IMR-90 (cell line): ENCODE data around the gene NWD2.

Source experiments
- BHLHE40 ChIP-seq: fragments of 150-350 bp; IDR thresholded peaks from 2 replicates; pipeline ENCODE4 v1.6.1; 2016; ENCODE audit warnings: mild to moderate bottlenecking, low read depth, low read length
- CEBPB ChIP-seq: IDR thresholded peaks from 2 replicates; pipeline ENCODE4 v1.6.1; 2012; ENCODE audit warnings: low read depth, low read length, improper control_type of control experiment
- CTCF ChIP-seq: conservative IDR thresholded peaks from 2 replicates; pipeline ENCODE4 v1.5.1; 2012; ENCODE audit warnings: mild to moderate bottlenecking, low read depth, low read length, improper control_type of control experiment
- ELK1 ChIP-seq: fragments of 150-350 bp; IDR thresholded peaks from 2 replicates; pipeline ENCODE4 v1.6.1; 2016; ENCODE audit warnings: low read depth, mild to moderate bottlenecking, low read length, moderate library complexity, borderline replicate concordance
- FOS ChIP-seq: fragments of 150-350 bp; IDR thresholded peaks from 2 replicates; pipeline ENCODE4 v1.6.1; 2016; ENCODE audit warnings: low read depth, low read length
- MAFK ChIP-seq: IDR thresholded peaks from 2 replicates; pipeline ENCODE4 v1.6.1; 2012; ENCODE audit warnings: low read depth, low read length, improper control_type of control experiment
- MAZ ChIP-seq: IDR thresholded peaks from 2 replicates; pipeline ENCODE4 v1.6.1; 2012; ENCODE audit warnings: low read depth, mild to moderate bottlenecking, low read length, improper control_type of control experiment, moderate library complexity, borderline replicate concordance
- MXI1 ChIP-seq: IDR thresholded peaks from 2 replicates; pipeline ENCODE4 v1.6.1; 2012; ENCODE audit warnings: low read depth, mild to moderate bottlenecking, low read length, moderate library complexity, borderline replicate concordance
- POLR2A ChIP-seq: IDR thresholded peaks from 2 replicates; pipeline ENCODE4 v1.6.1; 2012; ENCODE audit warnings: mild to moderate bottlenecking, low read depth, low read length
- RAD21 ChIP-seq: IDR thresholded peaks from 2 replicates; pipeline ENCODE4 v1.6.1; 2012; ENCODE audit warnings: low read length, improper control_type of control experiment
- RCOR1 ChIP-seq: IDR thresholded peaks from 2 replicates; pipeline ENCODE4 v1.6.1; 2012; ENCODE audit warnings: mild to moderate bottlenecking, low read length, improper control_type of control experiment; ENCODE audit not compliant: insufficient replicate concordance
- RFX5 ChIP-seq: IDR thresholded peaks from 2 replicates; pipeline ENCODE4 v1.8.0; 2012; ENCODE audit warnings: low read depth, mild to moderate bottlenecking, low read length, moderate library complexity
- SMC3 ChIP-seq: fragments of 150-350 bp; IDR thresholded peaks from 2 replicates; pipeline ENCODE4 v1.6.1; 2016; ENCODE audit warnings: low read depth, mild to moderate bottlenecking, antibody characterized with exemption, low read length, moderate library complexity
- USF2 ChIP-seq: fragments of 150-350 bp; IDR thresholded peaks from 2 replicates; pipeline ENCODE4 v1.6.1; 2017; ENCODE audit warnings: mild to moderate bottlenecking, antibody characterized with exemption, low read length, low read depth

GRCh38 chr4:37452952-37453280 lies 208.4 kb downstream of the NWD2 start:
- TF ChIP-seq RAD21 (peak; percentile 46), CTCF (peak; percentile 45), POLR2A (no peak), USF2 (no peak), MAFK (peak; percentile 87), SMC3 (no peak), MAZ (no peak), MXI1 (no peak), RCOR1 (no peak), RFX5 (no peak), ELK1 (no peak), CEBPB (no peak), BHLHE40 (no peak), FOS (no peak)
